ENCODE measurements around the gene SOSTDC1. TPM values are rescaled to one million over a fixed set of nuclear protein-coding genes. Genes with fewer than 3 reads are reported as not detected.

SOSTDC1 gene
- total RNA-seq, 1 experiment from 2014 or later: 0.20 TPM

GRCh38 chr7:16498122-16498521, 32.6 kb upstream of the SOSTDC1 start:
- Histone ChIP-seq H3K9me3 (ENCODE audit: control insufficient read depth in 1 of 2, insufficient read depth in 1 of 2, low read depth in 1 of 2, low read length in 2 of 2) (no peaks in the 10 kb centered on the region), H3K36me3 (ENCODE audit: control insufficient read depth in 1 of 2, insufficient read depth in 2 of 2, low read length in 2 of 2) (no peaks in the 10 kb centered on the region), H3K27ac (ENCODE audit: low read depth, low read length) (no peak overlapping the region), H3K27me3 (ENCODE audit: insufficient read depth, low read length) (no peaks in the 10 kb centered on the region), H2AFZ (ENCODE audit: low read depth, low read length, poor library complexity, severe bottlenecking) (no peak overlapping the region), H3K9me2 (ENCODE audit: insufficient read depth) (no peaks in the 10 kb centered on the region), H4K20me1 (ENCODE audit: insufficient read depth) (no peaks in the 10 kb centered on the region), H3K9ac (ENCODE audit: low read length) (no peak overlapping the region), H3K4me1 (ENCODE audit: control insufficient read depth in 1 of 2, insufficient read depth in 2 of 2, low read length in 2 of 2) (no peaks in the 10 kb centered on the region), H3K4me2 (ENCODE audit: low read length) (no peak overlapping the region), H3K4me3 (replicated peaks in 1 of 2; ENCODE audit: low read depth in 1 of 2, low read length in 2 of 2) (no peak overlapping the region), H3K79me2 (ENCODE audit: insufficient read depth, low read length) (no peaks in the 10 kb centered on the region)
- ChIA-PET RAD21 (ENCODE audit: low non-redundant PET in 1 of 2, low total read pairs in 2 of 2, uncharacterized antibody in 2 of 2, unreplicated experiment in 2 of 2) (no interaction called here), CTCF (no interaction called here), POLR2A (no interaction called here)
- ATAC-seq: no peak
- DNase-seq (ENCODE audit: low read depth, low spot score): no peak
- BruUV-seq (replicated peaks): no TSS peak
- no peak for TF ChIP-seq CTCF (IDR thresholded peaks at IDR 0.05 in 2 of 3, conservative IDR thresholded peaks at IDR 0.05 in 1 of 3; ENCODE audit: borderline replicate concordance in 1 of 3, insufficient read depth in 1 of 3, low read depth in 2 of 3, low read length in 2 of 3)
- no peak for TF ChIP-seq ZNF274 (IDR thresholded peaks at IDR 0.05; ENCODE audit: low read depth, low read length)
- TF ChIP-seq EZH2phosphoT487 (IDR thresholded peaks at IDR 0.05; ENCODE audit: borderline replicate concordance): no peak
- TF ChIP-seq YY1 (IDR thresholded peaks at IDR 0.05; ENCODE audit: extremely low read depth, insufficient replicate concordance, low read depth, low read length): no peak
- no peak for TF ChIP-seq CBX3 (IDR thresholded peaks at IDR 0.05; ENCODE audit: low read depth)
- no peak for TF ChIP-seq ATF3 (IDR thresholded peaks at IDR 0.05)
- no peak for TF ChIP-seq RAD21 (IDR thresholded peaks at IDR 0.05; ENCODE audit: low read depth)
- no peak for TF ChIP-seq SRF (IDR thresholded peaks at IDR 0.05; ENCODE audit: low read depth)
- TF ChIP-seq MAX (IDR thresholded peaks at IDR 0.05): no peak
- TF ChIP-seq POLR2A (IDR thresholded peaks at IDR 0.05; ENCODE audit: borderline replicate concordance, extremely low read depth, insufficient read depth, insufficient read length): no peak
- TF ChIP-seq FOSL1 (IDR thresholded peaks at IDR 0.05; ENCODE audit: low read depth): no peak
- no peak for TF ChIP-seq SP1 (IDR thresholded peaks at IDR 0.05; ENCODE audit: low read depth)
- TF ChIP-seq SIN3A (IDR thresholded peaks at IDR 0.05; ENCODE audit: low read depth): no peak
- no peak for TF ChIP-seq REST (IDR thresholded peaks at IDR 0.05; ENCODE audit: low read depth)
- no peak for TF ChIP-seq EGR1 (IDR thresholded peaks at IDR 0.05; ENCODE audit: low read depth)
- intact Hi-C loops (cut with micrococcal nuclease): no loop called here
